ENCODE data around the gene EHMT1. TPM values are rescaled to one million over a fixed set of nuclear protein-coding genes. Genes with fewer than 3 reads are reported as not detected.

Gene EHMT1
- total and polyA plus RNA-seq, 2 of the 8 experiments (the other 6 are each of a cell fraction or from before 2014, with no cell fraction given) = 95.7 to 163 TPM

- WGBS, 2 experiments (ENCODE audit: extremely low coverage in 1 of 2, insufficient coverage in 1 of 2, insufficient read length in 1 of 2, insufficient replicate concordance in 2 of 2, low coverage in 1 of 2, low lambda C conversion rate in 2 of 2, missing lambda C conversion rate in 1 of 2) = 85% methylated on average over 1 of the region's 1 CpG; no CpG with 5 or more reads in 1 of the 2 experiments
- TF ChIP-seq BRCA1 (IDR thresholded peaks at IDR 0.05; ENCODE audit: low read depth, low read length) = no peak
- TF ChIP-seq GTF2F1 (IDR thresholded peaks at IDR 0.05; ENCODE audit: borderline replicate concordance, low read depth, low read length) = no peak
- no peak for TF ChIP-seq RAD21 (IDR thresholded peaks at IDR 0.05 in 1 of 2, conservative IDR thresholded peaks at IDR 0.05 in 1 of 2; ENCODE audit: low read depth in 2 of 2, low read length in 2 of 2)
- TF ChIP-seq JUN (IDR thresholded peaks at IDR 0.05; ENCODE audit: low read depth, low read length) = no peak
- TF ChIP-seq TBP (IDR thresholded peaks at IDR 0.05; ENCODE audit: low read depth, low read length) = no peak
- TF ChIP-seq EZH2 (IDR thresholded peaks at IDR 0.05; ENCODE audit: low read depth, low read length, severe bottlenecking) = no peak
- no peak for TF ChIP-seq RFX5 (IDR thresholded peaks at IDR 0.05; ENCODE audit: borderline replicate concordance, low read depth, low read length)
- TF ChIP-seq NRF1 (IDR thresholded peaks at IDR 0.05; ENCODE audit: low read depth, low read length) = no peak
- no peak for TF ChIP-seq TAF1 (IDR thresholded peaks at IDR 0.05; ENCODE audit: low read depth, low read length)
- no peak for TF ChIP-seq HDAC6 (IDR thresholded peaks at IDR 0.05; ENCODE audit: low read depth, low read length)
- TF ChIP-seq CTCF (IDR thresholded peaks at IDR 0.05; ENCODE audit: control extremely low read depth in 1 of 3, insufficient read depth in 1 of 3, low read depth in 1 of 3, low read length in 3 of 3) = no peak
- TF ChIP-seq POLR2A (IDR thresholded peaks at IDR 0.05; ENCODE audit: control extremely low read depth in 1 of 2, low read depth in 2 of 2, low read length in 2 of 2) = no peak
Observed at GRCh38 chr9:137853392-137853995, 234.7 kb downstream of the EHMT1 start.

More at GRCh38 chr9:137853392-137853995, 234.7 kb downstream of the EHMT1 start:
- Histone ChIP-seq H3K23ac (ENCODE audit: insufficient read length) (no peak overlapping the region), H2BK12ac (ENCODE audit: low read depth, low read length) (no peak overlapping the region), H3K56ac (replicated peaks; ENCODE audit: insufficient read length, low read depth, low read length) (no peak overlapping the region), H3K9me3 (ENCODE audit: insufficient read depth in 2 of 2, low read depth in 1 of 2, low read length in 1 of 2) (peaks cover 14 to 22% of the 10 kb centered on the region in 2 experiments; a peak in 3 of 4 replicates), H2AK5ac (ENCODE audit: low read depth, low read length) (no peak overlapping the region), H3K23me2 (ENCODE audit: low read depth, low read length) (no peaks in the 10 kb centered on the region), H3K27me3 (replicated peaks in 1 of 4; ENCODE audit: control insufficient read depth in 3 of 4, extremely low read depth in 1 of 4, insufficient read depth in 3 of 4, low read length in 3 of 4) (no peaks in the 10 kb centered on the region; a peak in 1 of 7 replicates), H3K27ac (ENCODE audit: low read depth, low read length) (no peak overlapping the region), H3K4me2 (ENCODE audit: insufficient read depth in 1 of 2, low read depth in 2 of 2, low read length in 2 of 2) (no peak overlapping the region), H3K4ac (replicated peaks; ENCODE audit: insufficient read length, low read depth, low read length) (no peak overlapping the region), H2AFZ (ENCODE audit: low read length) (no peak overlapping the region), H3K36me3 (ENCODE audit: control insufficient read depth in 2 of 4, insufficient read depth in 4 of 4, low read length in 3 of 4) (no peaks in the 10 kb centered on the region), H2BK15ac (ENCODE audit: low read length) (no peak overlapping the region), H2BK120ac (replicated peaks; ENCODE audit: low read depth, low read length) (no peak overlapping the region), H2BK5ac (ENCODE audit: low read depth, low read length) (no peak overlapping the region), H3K79me1 (ENCODE audit: low read depth, low read length) (no peaks in the 10 kb centered on the region), H3K14ac (ENCODE audit: insufficient read length) (no peak overlapping the region), H3K9ac (replicated peaks in 1 of 4; ENCODE audit: extremely low read depth in 1 of 4, low read depth in 3 of 4, low read length in 3 of 4) (no peak overlapping the region), H3K4me1 (replicated peaks in 1 of 4; ENCODE audit: control insufficient read depth in 3 of 4, insufficient read depth in 4 of 4, low read length in 3 of 4) (no peaks in the 10 kb centered on the region), H4K20me1 (replicated peaks in 1 of 2; ENCODE audit: control insufficient read depth in 1 of 2, insufficient read depth in 2 of 2, low read length in 2 of 2) (no peaks in the 10 kb centered on the region), H4K8ac (ENCODE audit: extremely low read depth, insufficient read depth, low read length) (no peak overlapping the region), H4K91ac (replicated peaks; ENCODE audit: insufficient read length, low read length) (no peak overlapping the region), H2BK20ac (ENCODE audit: low read length) (no peak overlapping the region), H3K4me3 (ENCODE audit: extremely low read depth in 1 of 4, insufficient read depth in 2 of 4, low read depth in 3 of 4, low read length in 4 of 4) (no peak overlapping the region), H3K18ac (ENCODE audit: extremely low read depth, low read length) (no peak overlapping the region), H4K5ac (ENCODE audit: insufficient read length, low read depth, low read length) (no peak overlapping the region), H3K79me2 (ENCODE audit: control insufficient read depth in 1 of 2, insufficient read depth in 2 of 2, low read length in 2 of 2) (no peaks in the 10 kb centered on the region)
- POLR2A ChIA-PET (ENCODE audit: partially characterized antibody) = no interaction called here
- FAIRE-seq (no peak), DNase-seq (ENCODE audit: low read depth in 1 of 2, low spot score in 2 of 2) (no peak)
- CTCF ChIA-PET (ENCODE audit: partially characterized antibody) = no interaction called here

Data from H1 (cell line).